HG02970 (cell line): ENCODE measurements around the gene CLCN1.
"Not testable (repeated sequence)": the region's sequence is repeated elsewhere in the genome, so short reads cannot be mapped to it uniquely, and the experiment has no call there.

Source experiments
- ATAC-seq: cut with Tn5 transposase; IDR thresholded peaks from one replicate; pipeline ENCODE4 v1.9.1; 2021; ENCODE audit warnings: mild to moderate bottlenecking, moderate library complexity, moderate number of reproducible peaks; ENCODE audit not compliant: unreplicated experiment, low FRiP score

CLCN1 gene

DNA sequence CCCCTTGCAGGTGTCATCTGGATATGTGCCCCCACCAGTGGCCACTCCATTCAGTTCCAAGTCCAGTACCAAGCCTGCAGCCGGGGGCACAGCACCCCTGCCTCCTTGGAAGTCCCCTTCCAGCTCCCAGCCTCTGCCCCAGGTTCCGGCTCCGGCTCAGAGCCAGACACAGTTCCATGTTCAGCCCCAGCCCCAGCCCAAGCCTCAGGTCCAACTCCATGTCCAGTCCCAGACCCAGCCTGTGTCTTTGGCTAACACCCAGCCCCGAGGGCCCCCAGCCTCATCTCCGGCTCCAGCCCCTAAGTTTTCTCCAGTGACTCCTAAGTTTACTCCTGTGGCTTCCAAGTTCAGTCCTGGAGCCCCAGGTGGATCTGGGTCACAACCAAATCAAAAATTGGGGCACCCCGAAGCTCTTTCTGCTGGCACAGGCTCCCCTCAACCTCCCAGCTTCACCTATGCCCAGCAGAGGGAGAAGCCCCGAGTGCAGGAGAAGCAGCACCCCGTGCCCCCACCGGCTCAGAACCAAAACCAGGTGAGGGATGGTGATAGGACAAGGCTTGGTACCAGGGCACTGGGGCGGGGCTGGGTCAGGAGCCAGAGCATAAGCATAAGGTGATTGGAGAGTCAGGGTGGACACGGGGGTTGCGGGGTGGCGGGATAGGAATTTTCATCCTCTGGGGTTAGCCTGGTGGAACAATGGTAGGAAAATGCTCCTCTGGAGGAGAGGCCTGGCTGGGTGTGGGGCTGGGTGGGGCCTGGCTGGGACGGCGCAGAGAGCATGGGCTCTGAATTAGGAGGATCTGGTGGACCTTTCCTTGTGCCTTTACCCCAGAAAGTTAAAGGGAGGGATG, 67.1 kb downstream of the CLCN1 start:
- ATAC-seq, result no peak

DNA sequence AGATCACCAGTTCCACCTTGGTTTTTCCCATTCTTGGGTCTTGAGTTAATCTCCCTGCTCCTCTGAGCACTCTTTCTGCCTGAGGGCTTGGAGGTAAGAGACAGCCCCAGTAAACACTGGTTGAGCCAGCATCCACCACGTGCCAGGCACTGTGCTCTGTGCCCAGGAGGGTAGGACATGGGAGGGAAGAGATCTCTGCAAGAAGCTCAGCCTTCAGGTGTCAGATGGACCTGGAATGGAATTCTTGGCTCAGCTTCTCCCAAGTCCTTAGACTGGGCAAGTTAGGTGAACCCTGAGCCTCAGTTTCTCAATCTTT, 67.7 kb downstream of the CLCN1 start:
- ATAC-seq, result no peak

DNA sequence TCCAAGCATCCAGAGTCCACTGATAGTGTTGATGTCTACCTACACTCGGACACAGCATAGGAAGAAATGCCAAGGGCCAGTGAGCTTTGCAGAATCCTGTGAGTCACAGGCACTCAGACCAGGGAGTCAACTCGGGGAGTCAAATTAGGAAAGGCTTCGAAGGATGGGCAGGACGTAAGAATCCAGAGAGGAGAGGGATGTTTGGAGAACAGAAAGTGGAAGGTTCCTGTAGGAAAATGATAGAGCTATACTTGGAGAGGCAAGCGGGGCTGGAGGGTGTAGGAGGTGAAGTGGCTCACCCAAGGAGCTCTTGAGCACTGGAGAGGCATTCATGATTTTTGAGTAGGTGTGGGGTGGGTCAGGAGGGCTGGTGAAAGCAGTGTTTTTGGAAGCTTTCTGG, 68.2 kb downstream of the CLCN1 start:
- ATAC-seq, result no peak

DNA sequence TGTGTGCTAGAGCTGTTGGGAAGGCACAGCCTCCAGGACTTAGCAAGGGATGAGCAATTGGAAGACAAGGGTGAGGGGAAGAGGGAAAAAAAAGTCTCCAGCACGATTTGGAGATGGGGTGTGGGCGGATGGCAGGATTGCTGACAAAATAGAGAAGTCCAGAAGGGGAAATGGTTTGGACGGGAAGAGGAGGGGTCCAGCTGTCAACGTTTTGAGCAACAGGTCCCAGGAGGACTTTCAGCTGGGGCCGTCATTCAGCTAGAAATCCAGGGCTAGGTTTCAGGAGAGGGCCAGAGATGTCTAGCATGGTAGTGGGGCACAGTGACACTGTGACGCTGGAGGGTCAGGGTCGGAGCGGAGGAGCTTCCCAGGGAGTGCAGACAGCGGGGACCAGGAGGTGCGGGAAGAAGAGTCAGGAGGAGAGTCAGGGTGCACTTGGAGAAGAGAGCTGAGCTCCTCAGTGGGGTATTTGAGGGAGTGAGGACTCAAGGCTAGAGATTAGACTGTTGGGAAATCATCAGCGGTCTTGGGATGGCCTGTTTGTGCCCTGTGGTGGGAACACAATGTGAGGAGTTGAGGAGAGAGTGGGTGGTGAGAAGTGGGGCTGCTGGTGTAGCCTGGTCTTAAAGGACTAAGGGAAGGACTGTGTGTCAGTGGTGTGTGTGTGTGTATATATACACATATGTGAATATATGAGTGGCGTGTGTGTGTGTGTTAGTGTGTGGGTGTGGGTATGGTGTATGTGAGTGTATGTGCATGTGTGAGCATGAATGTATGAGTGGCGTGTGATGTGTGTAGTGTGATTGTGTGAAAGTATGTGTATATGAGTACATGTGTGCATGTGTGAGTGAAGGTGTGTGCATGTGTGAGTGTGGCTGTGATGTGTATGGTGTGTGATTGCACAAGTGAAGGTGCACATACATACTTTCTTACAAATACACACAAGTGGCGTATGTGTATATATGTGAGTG, 69.0 kb downstream of the CLCN1 start:
- ATAC-seq, result no peak

DNA sequence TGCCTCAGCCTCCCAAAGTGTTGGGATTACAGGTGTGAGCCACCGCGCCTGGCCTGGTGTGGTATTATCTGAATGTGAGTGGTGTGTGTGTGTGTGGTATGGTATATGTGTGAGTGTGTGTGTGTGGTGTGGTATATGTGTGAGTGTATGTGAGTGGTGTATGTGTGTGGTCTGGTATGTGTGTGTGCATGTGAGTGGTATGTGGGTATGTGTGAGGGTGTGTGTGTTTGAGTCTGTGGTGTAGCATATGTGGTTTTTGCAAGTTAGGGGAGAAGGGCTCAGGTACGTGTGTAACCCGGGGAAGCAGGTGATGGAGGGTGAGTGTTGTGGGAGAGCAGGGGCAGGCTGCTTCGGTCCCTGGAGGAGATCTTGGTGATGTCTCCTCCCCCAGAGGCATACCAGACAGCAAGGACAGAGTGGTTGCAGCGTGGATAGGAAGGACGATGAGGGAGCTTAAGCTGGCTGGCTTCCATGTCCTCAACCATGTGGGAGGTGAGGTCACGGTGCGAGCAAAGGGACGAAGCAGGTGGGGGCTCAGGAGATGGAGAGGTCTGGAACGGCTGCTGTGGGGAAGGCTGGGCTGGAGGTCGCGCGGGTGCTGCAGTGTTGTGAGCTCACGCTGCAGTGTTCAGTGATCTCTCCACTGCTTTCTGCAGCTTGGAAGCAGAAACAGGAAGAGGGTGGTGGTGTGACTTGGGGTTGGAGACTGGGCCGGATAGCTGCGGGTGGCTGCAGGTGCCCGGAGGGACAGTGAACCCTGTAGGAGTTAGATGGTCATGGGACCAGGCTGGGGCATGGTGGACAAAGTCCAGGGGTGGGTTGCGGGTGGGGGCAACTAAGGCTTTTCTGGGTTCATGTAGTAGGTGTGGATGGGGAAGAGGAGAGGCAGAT, 70.2 kb downstream of the CLCN1 start:
- ATAC-seq, result no peak

DNA sequence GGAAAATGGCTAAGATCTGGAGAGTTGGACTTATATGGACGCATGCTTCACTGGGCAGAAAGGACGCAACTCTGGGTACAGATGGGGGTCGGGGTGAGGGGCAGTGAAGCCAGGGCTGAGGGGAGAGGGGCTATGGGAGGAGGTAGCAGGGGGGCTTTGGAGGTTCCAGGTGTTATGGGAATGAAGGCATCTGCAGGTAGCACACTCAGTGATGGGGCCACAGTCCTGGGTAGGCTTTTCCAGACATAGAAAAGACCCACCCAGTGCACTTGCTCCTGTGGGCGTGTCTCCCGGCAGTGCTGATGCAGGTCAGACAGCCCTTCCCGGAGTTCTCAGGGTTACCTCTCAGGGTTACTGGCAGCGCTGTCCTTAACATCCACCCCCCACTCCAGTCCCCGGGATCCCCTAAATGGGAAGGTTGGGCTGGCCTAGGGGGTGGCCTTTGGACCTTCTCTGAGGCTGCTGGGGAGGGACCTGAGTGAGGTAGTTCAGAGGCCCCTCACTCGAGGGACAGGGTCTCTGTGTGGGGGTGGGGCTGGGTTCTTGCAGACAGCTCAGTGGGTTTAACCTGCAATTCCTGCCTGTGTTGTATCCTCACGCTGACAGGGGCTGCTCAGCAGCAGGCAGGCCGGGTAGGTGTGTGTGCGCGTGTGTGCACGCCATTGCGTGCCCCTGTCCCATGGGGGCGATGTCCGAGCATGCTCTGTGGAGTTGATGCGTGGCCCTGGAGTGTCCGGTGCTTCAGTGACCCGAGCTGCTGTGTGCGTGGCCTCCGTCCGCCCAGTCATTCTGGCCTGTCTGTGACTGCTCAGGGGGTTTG, 71.5 kb downstream of the CLCN1 start:
- no peak for ATAC-seq

DNA sequence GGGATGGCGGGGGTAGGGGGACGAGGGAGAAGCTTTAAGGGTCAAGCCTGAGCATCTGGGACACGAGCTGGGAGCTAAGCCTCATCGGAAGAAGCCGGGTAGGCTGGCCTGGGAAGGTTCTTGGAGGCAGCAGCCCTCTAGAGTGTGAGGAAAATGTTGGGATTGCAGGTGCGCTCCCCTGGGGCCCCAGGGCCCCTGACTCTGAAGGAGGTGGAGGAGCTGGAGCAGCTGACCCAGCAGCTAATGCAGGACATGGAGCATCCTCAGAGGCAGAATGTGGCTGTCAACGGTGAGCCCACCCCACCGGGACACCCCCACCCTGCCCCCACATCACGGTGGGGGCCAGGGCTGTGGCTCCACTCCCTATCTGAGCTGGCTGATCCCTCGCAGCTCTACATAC, 72.1 kb downstream of the CLCN1 start:
- no peak for ATAC-seq

DNA sequence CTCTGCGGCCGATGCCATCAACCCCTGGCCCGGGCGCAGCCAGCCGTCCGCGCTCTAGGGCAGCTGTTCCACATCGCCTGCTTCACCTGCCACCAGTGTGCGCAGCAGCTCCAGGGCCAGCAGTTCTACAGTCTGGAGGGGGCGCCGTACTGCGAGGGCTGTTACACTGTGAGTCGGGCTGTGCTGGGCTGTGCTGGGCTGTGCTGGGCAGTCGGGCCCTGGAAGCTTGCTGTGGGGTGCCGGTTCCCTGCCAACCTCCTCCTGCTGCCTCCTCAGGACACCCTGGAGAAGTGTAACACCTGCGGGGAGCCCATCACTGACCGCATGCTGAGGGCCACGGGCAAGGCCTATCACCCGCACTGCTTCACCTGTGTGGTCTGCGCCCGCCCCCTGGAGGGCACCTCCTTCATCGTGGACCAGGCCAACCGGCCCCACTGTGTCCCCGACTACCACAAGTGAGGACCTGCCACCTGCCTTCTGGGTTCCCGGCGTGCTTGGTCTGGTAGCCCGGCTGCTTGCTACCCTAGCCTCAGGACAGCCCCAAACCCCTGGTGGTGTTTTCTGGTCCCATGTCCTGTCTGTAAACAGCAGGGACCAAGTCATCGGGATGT, 72.7 kb downstream of the CLCN1 start:
- no peak for ATAC-seq

DNA sequence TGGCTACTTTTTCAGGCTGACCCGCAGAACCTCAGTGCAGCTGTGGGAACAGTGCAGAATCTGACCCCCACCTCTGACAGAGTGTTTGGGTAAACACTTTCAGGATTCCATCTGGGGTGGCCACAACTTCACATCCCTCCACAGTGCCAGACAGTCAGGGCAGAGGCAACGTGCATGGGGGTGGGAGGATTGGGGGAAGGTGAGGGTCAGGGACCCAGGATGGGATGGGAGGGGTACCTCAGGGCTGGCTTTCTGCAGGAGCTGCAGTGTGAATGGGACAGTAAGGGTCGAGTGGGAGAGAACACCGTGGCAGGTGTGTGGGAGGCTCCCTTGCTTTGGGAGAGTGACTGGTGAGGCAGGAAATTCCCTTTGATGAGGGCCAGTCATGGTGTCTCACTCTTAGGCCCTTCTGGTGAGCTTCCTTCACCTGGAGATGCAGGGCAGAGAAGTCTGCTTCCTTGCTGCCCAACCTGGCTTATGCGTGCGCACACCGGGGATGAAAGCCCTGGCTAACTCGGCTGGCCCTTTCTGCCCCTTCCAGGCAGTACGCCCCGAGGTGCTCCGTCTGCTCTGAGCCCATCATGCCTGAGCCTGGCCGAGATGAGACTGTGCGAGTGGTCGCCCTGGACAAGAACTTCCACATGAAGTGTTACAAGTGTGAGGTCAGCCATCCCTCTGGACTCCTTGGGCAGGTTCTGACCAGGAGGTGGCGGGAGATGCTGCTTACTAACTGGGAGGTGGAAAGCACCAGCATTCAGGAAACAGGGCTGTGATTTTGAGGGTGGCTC, 73.6 kb downstream of the CLCN1 start:
- no peak for ATAC-seq

DNA sequence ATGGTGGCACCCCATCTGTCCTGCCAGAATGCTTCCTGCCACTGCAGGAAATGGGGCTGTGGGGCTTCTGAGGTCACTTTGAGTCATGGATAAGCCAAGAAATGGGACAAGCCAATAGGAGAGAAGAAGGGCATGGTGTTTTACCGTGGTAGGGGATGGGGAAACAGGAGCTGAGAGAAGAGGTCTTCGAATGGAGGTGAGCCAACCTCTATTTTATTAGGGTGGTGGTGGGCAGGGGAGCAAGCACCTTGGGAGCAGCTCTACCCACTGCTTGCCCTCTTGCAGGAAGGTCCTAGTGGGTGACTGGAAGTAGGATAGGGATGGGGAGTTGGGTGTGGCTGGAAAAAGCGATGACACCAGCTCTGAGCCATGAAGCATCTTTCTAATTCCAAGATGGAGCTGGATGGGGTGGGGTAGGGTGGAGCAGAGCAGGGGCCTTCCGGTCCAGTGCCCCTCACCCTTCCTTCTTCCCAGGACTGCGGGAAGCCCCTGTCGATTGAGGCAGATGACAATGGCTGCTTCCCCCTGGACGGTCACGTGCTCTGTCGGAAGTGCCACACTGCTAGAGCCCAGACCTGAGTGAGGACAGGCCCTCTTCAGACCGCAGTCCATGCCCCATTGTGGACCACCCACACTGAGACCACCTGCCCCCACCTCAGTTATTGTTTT, 74.3 kb downstream of the CLCN1 start:
- no peak for ATAC-seq

DNA sequence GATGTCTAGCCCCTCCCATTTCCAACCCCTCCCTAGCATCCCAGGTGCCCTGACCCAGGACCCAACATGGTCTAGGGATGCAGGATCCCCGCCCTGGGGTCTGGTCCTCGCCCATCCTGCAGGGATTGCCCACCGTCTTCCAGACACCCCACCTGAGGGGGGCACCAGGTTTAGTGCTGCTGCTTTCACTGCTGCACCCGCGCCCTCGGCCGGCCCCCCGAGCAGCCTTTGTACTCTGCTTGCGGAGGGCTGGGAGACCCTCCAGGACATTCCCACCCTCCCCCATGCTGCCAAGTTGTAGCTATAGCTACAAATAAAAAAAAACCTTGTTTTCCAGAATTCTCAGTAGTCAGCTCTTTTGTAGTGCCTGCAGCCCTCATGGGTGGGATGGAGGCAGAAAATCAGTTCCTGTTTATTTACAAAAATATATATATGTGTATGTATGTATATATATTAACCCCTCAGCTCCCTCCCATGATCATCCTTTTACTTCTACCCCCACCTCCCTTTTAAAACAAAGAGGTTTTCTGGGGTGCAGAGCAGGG, 74.9 kb downstream of the CLCN1 start:
- no peak for ATAC-seq

DNA sequence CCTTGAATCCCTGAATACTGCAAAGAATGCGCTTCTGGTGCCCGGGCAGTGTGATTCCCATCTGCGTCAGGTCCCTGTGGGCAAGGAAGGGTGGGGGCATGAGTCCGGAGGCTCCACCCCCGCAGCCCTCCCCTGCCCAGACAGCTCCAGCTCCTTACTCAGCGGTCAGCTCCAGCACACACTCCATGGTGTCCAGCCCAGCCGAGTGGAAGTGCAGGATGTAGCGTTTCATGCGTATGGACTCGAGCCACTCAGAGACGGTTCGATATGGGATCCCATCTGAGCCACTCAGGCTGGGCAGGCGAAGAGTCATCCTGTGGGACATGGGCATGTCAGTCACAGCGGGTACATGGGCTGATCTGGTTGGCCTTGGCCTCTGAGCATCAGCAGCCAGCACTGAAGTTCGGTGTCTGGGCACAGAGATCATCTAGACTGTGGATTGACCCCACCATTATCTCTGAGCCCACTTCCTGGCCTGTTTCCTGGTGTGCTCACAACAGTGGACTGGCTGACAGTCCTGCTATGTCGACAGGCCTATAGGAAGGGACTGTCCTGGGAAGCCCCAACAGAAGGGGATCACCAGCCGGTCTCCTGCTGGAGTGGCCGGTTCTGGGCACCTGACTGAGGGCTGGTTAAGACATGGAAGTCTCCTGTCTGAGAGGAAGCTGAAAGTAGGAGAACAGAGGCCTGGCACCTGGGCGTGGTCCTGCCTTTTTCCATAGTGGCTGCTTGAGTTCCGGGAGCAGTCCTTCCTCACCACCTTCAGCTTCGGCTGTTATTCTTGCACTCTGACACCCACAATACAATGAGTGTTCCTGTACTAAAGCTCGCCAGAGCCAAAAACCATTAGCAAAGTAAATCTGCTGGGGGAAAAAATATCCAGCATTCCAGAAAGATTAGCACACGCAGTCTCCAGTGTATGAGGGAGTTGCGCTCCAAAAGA, 75.8 kb downstream of the CLCN1 start:
- no peak for ATAC-seq

DNA sequence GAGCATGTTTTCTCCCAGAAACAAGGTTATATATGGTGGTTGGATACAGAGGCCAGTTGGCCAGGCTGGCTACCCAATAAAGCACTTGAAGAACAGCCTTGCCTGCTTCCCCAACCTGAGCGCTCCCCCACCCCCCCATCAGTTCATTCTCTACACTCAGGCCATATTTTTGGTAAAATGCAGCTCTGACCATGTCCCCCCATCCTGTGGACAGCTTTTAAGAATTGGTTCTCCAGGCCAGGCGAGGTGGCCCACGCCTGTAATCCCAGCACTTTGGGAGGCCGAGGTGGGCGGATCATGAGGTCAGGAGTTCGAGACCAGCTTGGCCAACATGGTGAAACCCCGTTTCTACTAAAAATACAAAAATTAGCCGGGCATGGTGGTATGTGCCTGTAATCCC, 76.5 kb downstream of the CLCN1 start:
- not testable (repeated sequence) for ATAC-seq

DNA sequence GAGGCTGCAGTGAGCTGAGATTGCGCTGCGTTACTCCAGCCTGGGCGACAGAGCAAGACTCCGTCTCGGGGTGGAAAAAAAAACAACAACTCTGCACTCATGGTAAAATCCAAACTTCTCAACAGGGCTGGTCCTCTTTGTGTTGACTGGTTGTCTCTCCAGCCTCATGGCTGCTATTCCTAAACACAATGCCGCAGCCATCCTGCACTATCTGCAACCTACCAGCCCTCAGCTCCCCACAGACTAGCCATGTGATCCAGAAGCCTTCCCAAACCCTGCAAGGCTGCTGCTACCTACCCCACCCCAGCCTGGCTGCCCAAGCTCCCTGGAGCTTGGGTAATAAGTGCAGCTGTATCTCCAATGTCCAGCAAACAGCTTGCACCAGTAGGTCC, 77.0 kb downstream of the CLCN1 start:
- ATAC-seq, result no peak

DNA sequence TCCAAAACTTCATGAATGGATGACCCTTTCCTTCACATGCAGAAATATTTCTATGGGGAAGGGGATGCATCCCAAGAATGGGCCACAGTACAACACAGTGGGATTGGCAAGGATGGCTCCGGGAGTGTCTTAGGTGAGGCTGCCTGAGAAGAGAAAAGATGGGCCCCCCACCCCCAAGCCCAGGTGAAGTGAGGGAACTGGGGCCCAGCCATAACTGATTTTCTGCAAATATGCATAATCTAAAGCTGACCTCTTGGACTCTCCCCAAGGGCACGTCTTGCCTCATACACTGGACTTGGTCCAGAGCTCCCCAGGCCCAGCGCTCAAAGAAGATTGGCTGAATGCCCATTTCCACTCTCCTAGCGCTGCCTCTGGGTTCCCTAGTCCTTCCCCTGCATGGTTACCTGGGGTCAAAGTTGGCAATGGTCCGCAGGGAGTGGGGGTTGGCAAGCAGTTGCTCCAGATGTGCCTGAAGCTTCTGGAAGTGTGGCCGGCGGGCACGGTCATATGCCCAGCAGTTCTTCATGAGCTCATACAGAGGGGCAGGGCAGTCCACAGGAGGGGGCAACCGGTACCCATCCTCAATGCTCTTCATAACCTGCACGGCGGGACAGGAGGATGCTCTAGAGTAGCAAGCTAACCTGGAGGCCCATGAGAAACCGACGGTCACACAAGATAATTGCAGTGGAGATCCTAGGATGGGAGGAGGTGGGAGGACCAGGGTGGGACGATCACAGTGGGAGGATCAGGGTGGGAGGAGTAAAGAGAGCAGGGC, 77.5 kb downstream of the CLCN1 start:
- ATAC-seq, result no peak

DNA sequence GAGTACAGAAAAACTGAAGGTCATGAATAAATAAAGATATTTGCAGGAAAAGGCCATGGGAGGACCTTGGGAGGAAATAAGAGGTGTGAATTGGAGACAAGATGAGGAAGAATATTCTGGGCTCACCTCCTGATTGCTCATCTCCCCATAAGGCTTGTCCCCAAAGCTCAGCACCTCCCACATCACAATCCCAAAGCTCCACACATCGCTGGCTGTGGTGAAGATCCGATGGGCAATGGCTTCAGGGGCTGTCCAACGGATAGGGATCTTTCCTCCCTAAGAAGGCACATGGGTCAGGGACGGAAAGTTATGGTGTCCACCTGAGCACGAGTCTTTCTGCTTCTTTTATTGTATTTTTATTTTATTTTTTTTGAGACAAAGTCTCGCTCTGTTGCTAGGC, 78.2 kb downstream of the CLCN1 start:
- ATAC-seq, result no peak
